ENCODE results near the gene FAM53B. TPM values are rescaled to one million over a fixed set of nuclear protein-coding genes. Genes with fewer than 3 reads are reported as not detected.

FAM53B gene
- total and polyA plus RNA-seq, 4 donors: 21.8 to 31.2 (median 29.7) TPM

GRCh38 chr10:124573726-124574455 lies 170.3 kb downstream of the FAM53B start:
- H3K4me3 ChIP-seq (ENCODE audit: low read depth, low read length): no peak overlapping the region
- 80% methylated on average over 31 of the region's 31 CpGs for WGBS (ENCODE audit: insufficient coverage)
- no peak overlapping the region for H3K27ac ChIP-seq (ENCODE audit: low read depth, low read length)

GRCh38 chr10:124572751-124573150 lies 171.4 kb downstream of the FAM53B start:
- H3K4me1 ChIP-seq (ENCODE audit: control insufficient read depth, insufficient read depth, low read length): peaks cover 7% of the 10 kb centered on the region
- H3K27ac ChIP-seq (ENCODE audit: low read depth, low read length): no peak overlapping the region
- WGBS (ENCODE audit: insufficient coverage): 94% methylated on average over 10 of the region's 11 CpGs
- DNase-seq (ENCODE audit: low read depth in 4 of 6, low spot score in 6 of 6): no peak
- no peaks in the 10 kb centered on the region for H3K27me3 ChIP-seq (ENCODE audit: control insufficient read depth, insufficient read depth, low read length)
- H3K36me3 ChIP-seq (ENCODE audit: control insufficient read depth, insufficient read depth, low read length): peaks cover 15% of the 10 kb centered on the region
- no peaks in the 10 kb centered on the region for H3K9me3 ChIP-seq (ENCODE audit: control insufficient read depth, insufficient read depth, low read length)
- H3K4me3 ChIP-seq (ENCODE audit: low read depth, low read length): no peak overlapping the region

More at GRCh38 chr10:124573726-124574455, 170.3 kb downstream of the FAM53B start:
- Histone ChIP-seq H3K4me1 (ENCODE audit: control insufficient read depth, insufficient read depth, low read length) (peaks cover 7% of the 10 kb centered on the region), H3K9me3 (ENCODE audit: control insufficient read depth, insufficient read depth, low read length) (no peaks in the 10 kb centered on the region), H3K27me3 (ENCODE audit: control insufficient read depth, insufficient read depth, low read length) (no peaks in the 10 kb centered on the region), H3K36me3 (ENCODE audit: control insufficient read depth, insufficient read depth, low read length) (peaks cover 16% of the 10 kb centered on the region)
- DNase-seq (ENCODE audit: low read depth in 4 of 6, low spot score in 6 of 6): no peak

DNA sequence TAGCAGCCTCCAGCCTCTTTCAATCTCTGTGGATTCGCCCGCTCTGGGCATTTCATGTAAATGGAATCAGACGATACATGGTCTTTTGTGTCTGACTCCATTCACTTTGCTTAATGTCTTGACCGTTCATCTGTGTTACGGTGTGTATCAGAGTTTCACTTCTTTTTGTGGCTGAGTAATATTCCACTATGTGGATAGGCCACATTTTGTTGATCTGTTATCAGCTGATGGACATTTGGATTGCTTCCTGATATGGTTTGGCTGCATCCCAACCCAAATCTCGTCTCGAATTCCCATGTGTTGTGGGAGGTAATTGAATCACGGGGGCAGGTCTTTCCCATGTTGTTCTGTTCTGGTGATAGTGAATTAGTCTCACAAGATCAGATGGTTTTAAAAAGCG lies 173.5 kb downstream of the FAM53B start:
- no peak for DNase-seq (ENCODE audit: low read depth in 4 of 6, low spot score in 6 of 6)
- H3K27me3 ChIP-seq (ENCODE audit: control insufficient read depth, insufficient read depth, low read length): no peaks in the 10 kb centered on the region
- H3K36me3 ChIP-seq (ENCODE audit: control insufficient read depth, insufficient read depth, low read length): peaks cover 20% of the 10 kb centered on the region
- peaks cover 13% of the 10 kb centered on the region for H3K4me1 ChIP-seq (ENCODE audit: control insufficient read depth, insufficient read depth, low read length)
- WGBS (ENCODE audit: insufficient coverage): 86% methylated on average over 6 of the region's 9 CpGs
- no peaks in the 10 kb centered on the region for H3K9me3 ChIP-seq (ENCODE audit: control insufficient read depth, insufficient read depth, low read length)
- H3K4me3 ChIP-seq (ENCODE audit: low read depth, low read length): no peak overlapping the region
- H3K27ac ChIP-seq (ENCODE audit: low read depth, low read length): no peak overlapping the region

- no peak overlapping the region for H3K27ac ChIP-seq (ENCODE audit: low read depth, low read length)
- peaks cover 23% of the 10 kb centered on the region for H3K36me3 ChIP-seq (ENCODE audit: control insufficient read depth, insufficient read depth, low read length)
- H3K4me3 ChIP-seq (ENCODE audit: low read depth, low read length): no peak overlapping the region
- peaks cover 15% of the 10 kb centered on the region for H3K4me1 ChIP-seq (ENCODE audit: control insufficient read depth, insufficient read depth, low read length)
- WGBS (ENCODE audit: insufficient coverage): 74% methylated on average over 9 of the region's 11 CpGs
- no peak for DNase-seq (ENCODE audit: low read depth in 4 of 6, low spot score in 6 of 6)
- H3K27me3 ChIP-seq (ENCODE audit: control insufficient read depth, insufficient read depth, low read length): no peaks in the 10 kb centered on the region
- H3K9me3 ChIP-seq (ENCODE audit: control insufficient read depth, insufficient read depth, low read length): no peaks in the 10 kb centered on the region
These were observed 174.3 kb downstream of the FAM53B start for GRCh38 chr10:124569623-124570470.

Small RNA genes within 50 kb of the gene (small RNA-seq; reads per million reads assigned to genes)
- not detected for gene RF00019 (ENCODE audit: low replicate concordance)

Other genes with a start within 250 kb of the FAM53B start
- 10 to 100 TPM; 35.6 to 43.0 TPM for gene EEF1AKMT2, start 47.5 kb upstream of the FAM53B start, total RNA-seq
- gene EEF1AKMT2, start 47.5 kb upstream of the FAM53B start, polyA plus RNA-seq (ENCODE audit: insufficient read length in 2 of 2): 10 to 100 TPM; 39.6 to 44.1 TPM
- gene ABRAXAS2, start 57.4 kb upstream of the FAM53B start, total RNA-seq: 10 to 100 TPM; 17.1 to 18.9 TPM
- 10 to 100 TPM; 18.2 to 23.1 TPM for gene ABRAXAS2, start 57.4 kb upstream of the FAM53B start, polyA plus RNA-seq (ENCODE audit: insufficient read length in 2 of 2)
- gene ZRANB1, start 197.7 kb upstream of the FAM53B start, total RNA-seq: 10 to 100 TPM; 36.8 to 47.3 TPM
- 10 to 100 TPM; 25.5 to 26.5 TPM for gene ZRANB1, start 197.7 kb upstream of the FAM53B start, polyA plus RNA-seq (ENCODE audit: insufficient read length in 2 of 2)